Ascending aorta (tissue), 2 donors: ENCODE data around the gene COX10. TPM values are rescaled to one million over a fixed set of nuclear protein-coding genes. Genes with fewer than 3 reads are reported as not detected.

Source experiments
- DNase-seq, 2 donors: peaks; one replicate each; pipeline ENCODE4 v3.0.0-alpha.2; 2019; ENCODE audit warnings: low spot score in 2 of 2
- H3K27ac ChIP-seq, 2 donors: fragments of 200-600 bp; sonication (generic); one replicate each; pipeline ENCODE4 v1.5.1; 2016 to 2017; ENCODE audit warnings: mild to moderate bottlenecking in 1 of 2
- H3K27me3 ChIP-seq: fragments of 200-600 bp; sonication (generic); one replicate; pipeline ENCODE4 v1.5.1; 2017
- H3K36me3 ChIP-seq, 2 donors: fragments of 200-600 bp; sonication (generic); one replicate each; pipeline ENCODE4 v1.5.1; 2016
- H3K4me1 ChIP-seq, 2 donors: fragments of 200-600 bp; sonication (generic); one replicate each; pipeline ENCODE4 v1.5.1; 2016 to 2017; ENCODE audit warnings: mild to moderate bottlenecking in 1 of 2
- H3K4me3 ChIP-seq, 2 donors: fragments of 200-600 bp; sonication (generic); one replicate each; pipeline ENCODE4 v1.5.1; 2016 to 2017; ENCODE audit warnings: mild to moderate bottlenecking in 1 of 2
- H3K9me3 ChIP-seq, 2 donors: fragments of 200-600 bp; sonication (generic); one replicate each; pipeline ENCODE4 v1.5.1; 2016
- intact Hi-C: fragments of 100-400 bp; cut with DNase I; formaldehyde crosslinking; loops from one replicate; pipeline ENCODE4 v1.15.1; 2023
- total RNA-seq: library from RNA; depleted of rRNA; stranded (reverse); fragments of >200 nt; gene quantifications from one replicate; pipeline ENCODE4 v1.1.0, GENCODE V29; 2016
- TF ChIP-seq, protein P1 (sequence below), 3 experiments: fragments of 200-600 bp in 2 of 3; fragments of 450-650 bp in 1 of 3; sonication (generic) in 2 of 3; IDR thresholded peaks; one replicate each; pipeline ENCODE4 v1.5.1; 2016 to 2019; ENCODE audit warnings: antibody characterized with exemption in 3 of 3, mild to moderate bottlenecking in 1 of 3, moderate library complexity in 1 of 3

The COX10 gene
- total RNA-seq, 1 donor from 2014 or later: 6.4 TPM

DNA sequence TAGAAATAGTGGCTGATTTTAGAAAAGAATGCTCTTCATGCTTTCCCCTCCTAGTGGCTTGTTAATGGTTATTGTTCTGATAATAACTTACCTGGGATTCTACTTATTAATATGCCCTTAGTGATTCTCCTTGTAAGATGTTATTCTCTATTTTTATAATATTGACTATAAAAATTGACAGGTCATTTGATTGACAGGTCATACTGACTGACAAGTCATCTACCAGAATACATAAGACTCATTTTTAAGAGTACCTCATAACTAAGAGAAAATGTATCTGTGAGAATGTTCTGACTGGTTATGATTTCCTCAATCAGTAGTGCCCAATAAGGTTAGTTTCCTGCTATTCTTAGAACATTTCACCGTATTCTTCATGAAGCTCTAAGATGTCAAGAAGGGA, 8.6 kb upstream of the COX10 start:
- peaks cover 7 to 9% of the 10 kb centered on the region in 2 donors for H3K4me1 ChIP-seq
- H3K9me3 ChIP-seq: no peaks in the 10 kb centered on the region
- H3K36me3 ChIP-seq: no peaks in the 10 kb centered on the region
- no peak overlapping the region for H3K27ac ChIP-seq
- TF ChIP-seq, protein P1, sequence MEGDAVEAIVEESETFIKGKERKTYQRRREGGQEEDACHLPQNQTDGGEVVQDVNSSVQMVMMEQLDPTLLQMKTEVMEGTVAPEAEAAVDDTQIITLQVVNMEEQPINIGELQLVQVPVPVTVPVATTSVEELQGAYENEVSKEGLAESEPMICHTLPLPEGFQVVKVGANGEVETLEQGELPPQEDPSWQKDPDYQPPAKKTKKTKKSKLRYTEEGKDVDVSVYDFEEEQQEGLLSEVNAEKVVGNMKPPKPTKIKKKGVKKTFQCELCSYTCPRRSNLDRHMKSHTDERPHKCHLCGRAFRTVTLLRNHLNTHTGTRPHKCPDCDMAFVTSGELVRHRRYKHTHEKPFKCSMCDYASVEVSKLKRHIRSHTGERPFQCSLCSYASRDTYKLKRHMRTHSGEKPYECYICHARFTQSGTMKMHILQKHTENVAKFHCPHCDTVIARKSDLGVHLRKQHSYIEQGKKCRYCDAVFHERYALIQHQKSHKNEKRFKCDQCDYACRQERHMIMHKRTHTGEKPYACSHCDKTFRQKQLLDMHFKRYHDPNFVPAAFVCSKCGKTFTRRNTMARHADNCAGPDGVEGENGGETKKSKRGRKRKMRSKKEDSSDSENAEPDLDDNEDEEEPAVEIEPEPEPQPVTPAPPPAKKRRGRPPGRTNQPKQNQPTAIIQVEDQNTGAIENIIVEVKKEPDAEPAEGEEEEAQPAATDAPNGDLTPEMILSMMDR (IDR thresholded peaks at IDR 0.05): no peak
- H3K27me3 ChIP-seq: no peaks in the 10 kb centered on the region
- DNase-seq: no peak
- intact Hi-C loops: loop anchor here (10.0 kb wide), 4 partner anchors 46 to 1046 kb away; partner anchors contain the start of genes ELAC2 and HS3ST3B1
- H3K4me3 ChIP-seq: no peak overlapping the region

DNA sequence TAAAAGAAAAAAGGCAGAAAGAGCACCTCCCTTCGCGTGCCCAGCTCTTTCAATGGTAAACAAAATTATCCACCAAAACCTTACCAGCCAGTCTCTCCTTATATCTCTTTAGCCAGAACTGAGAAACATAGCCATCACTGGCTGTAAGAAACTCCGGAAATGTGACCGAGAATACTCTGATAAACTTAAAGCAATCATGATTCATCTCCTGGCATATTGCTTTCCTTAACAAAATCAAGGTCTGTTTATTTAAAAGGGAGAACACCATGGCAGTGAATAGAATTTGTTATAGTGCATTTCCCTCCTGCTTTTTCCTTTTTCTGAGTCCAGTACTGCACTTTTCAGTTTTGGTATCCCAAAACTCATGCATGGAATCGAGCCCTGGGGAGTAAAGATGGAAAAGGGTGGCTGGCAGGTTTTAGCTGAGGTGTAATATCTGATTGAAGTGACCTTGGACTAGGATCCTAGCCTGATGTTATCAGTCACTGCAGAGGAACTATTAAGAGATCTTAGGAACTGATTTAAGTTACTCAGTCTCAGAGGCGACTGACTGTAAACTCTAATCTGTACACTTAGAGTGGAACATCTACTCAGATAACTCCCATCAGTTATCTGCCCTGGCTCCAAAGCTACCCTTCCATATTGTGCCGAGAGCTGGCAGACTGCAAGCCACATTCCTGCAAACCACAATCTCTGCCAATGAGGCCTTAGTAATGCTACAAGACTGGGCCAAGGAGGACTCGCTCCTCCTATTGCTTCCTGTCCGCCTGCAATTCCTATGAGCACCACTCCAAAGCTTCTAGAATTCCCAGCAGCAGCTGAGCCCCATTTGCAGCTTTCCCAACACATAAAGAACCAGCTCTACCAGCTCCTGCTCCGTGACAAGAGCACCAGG, 7.4 kb upstream of the COX10 start:
- H3K27ac ChIP-seq: peak overlapping the region; percentile 73 to 84
- TF ChIP-seq, protein P1 (IDR thresholded peaks at IDR 0.05): no peak
- DNase-seq: peak in 1 of 2 donors; percentile 73

DNA sequence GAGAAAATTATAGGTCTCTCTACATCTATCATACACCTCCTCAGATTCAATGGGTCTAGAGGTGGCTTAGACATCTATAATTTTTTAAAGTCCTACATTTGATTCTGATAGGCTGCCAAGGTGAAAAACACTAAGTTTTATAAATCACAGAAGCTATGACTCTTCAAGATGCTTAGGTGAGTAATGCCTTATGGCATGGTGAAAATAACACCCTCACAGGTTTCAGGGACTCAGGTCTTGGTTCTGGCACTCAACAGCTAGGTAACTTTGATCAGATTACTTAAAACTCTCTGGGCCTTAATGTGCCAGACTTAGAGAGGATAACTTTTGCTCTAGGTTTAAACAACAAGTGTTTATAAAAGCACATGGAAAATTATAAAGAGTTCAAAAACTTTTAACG, 2.0 kb upstream of the COX10 start:
- DNase-seq: no peak
- intact Hi-C loops: loop anchor here (10.0 kb wide), 4 partner anchors 53 to 1053 kb away; partner anchors contain the start of genes ELAC2 and HS3ST3B1
- TF ChIP-seq, protein P1 (IDR thresholded peaks at IDR 0.05): no peak
- Histone ChIP-seq H3K36me3 (peaks cover 0 to 3% of the 10 kb centered on the region in 2 donors), H3K27ac (no peak overlapping the region), H3K27me3 (no peaks in the 10 kb centered on the region), H3K4me1 (peaks cover 7 to 21% of the 10 kb centered on the region in 2 donors), H3K9me3 (no peaks in the 10 kb centered on the region), H3K4me3 (no peak overlapping the region)

More for the DNA sequence above, 7.4 kb upstream of the COX10 start:
- Histone ChIP-seq H3K27me3 (no peaks in the 10 kb centered on the region), H3K36me3 (peaks cover 0 to 3% of the 10 kb centered on the region in 2 donors), H3K9me3 (no peaks in the 10 kb centered on the region), H3K4me3 (peak overlapping the region in 1 of 2 donors; percentile 7), H3K4me1 (peaks cover 7 to 9% of the 10 kb centered on the region in 2 donors)
- intact Hi-C loops: loop anchor here (10.0 kb wide), 4 partner anchors 47 to 1047 kb away; partner anchors contain the start of genes ELAC2 and HS3ST3B1

DNA sequence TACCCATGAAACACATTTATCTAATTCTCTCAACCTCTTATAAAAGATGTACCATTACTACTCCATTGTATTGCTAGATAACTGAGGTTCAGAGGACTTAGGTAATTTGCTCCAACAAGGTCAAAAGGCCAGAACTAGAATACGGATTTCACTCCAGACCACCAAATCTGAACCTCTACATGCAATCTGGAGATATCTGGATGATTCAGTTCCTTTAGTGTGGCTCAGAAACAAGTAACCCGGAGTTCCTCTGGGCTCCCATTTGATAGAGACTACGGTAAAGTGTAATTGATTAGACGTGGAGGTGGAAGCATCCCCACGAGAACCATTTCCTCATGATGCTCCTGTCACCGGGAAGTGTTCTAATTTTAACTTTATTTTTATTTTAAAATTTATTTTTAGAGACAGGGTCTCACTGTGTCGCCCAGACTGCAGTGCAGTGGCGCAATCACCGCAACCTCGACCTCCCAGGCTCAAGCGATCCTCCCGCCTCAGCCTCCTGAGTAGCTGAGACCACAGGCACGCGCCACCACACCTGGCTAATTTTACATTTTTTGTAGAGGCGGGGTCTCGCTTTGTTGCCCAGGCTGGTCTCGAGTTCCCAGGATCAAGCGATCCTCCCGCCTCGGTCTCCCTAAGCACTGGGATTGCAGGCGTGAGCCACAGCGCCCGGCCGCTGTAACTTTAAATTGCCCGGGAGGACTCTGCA, 608 bp upstream of the COX10 start:
- peak overlapping the region; percentile 90 to 92 for H3K4me3 ChIP-seq
- intact Hi-C loops: loop anchor here (10.0 kb wide), 4 partner anchors 54 to 1054 kb away; partner anchors contain the start of genes ELAC2 and HS3ST3B1
- no peaks in the 10 kb centered on the region for H3K9me3 ChIP-seq
- H3K27ac ChIP-seq: peak overlapping the region in 1 of 2 donors; percentile 71
- H3K4me1 ChIP-seq: peaks cover 0 to 15% of the 10 kb centered on the region in 2 donors
- H3K36me3 ChIP-seq: peaks cover 0 to 3% of the 10 kb centered on the region in 2 donors
- no peaks in the 10 kb centered on the region for H3K27me3 ChIP-seq
- TF ChIP-seq, protein P1 (IDR thresholded peaks at IDR 0.05): no peak
- DNase-seq: no peak

DNA sequence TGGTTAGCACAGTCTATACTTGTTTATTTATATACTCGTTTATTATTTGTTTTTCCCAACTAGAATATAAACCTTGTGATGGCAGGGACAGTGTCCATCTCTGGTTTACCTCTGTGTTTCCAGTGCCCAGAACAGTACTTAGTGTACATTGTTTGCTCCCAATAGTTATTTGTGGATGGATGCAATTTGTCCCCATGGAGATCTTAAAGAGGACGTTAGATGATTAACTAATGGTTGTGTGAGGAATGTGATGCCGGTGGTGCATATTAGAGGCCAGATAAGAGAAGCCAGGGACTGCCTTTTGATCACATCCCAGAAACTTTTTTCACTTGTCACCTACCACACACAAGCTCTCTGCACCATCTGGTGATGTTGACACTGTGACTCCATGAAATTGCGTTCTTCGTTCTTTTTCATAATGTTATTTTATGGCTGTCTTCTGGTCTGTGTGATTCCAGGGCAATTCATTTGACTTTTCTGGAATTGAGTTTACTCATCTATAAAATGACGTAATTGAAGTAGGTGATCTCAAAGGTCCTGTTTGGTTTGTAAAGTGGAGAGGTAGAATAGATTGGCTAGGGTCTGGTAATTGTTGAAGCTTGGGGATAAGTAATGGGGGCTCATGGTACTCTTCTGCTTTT, 1.2 kb downstream of the COX10 start:
- H3K36me3 ChIP-seq: peaks cover 0 to 10% of the 10 kb centered on the region in 2 donors
- H3K27ac ChIP-seq: no peak overlapping the region
- intact Hi-C loops: no loop called here
- TF ChIP-seq, protein P1 (IDR thresholded peaks at IDR 0.05): no peak
- no peaks in the 10 kb centered on the region for H3K9me3 ChIP-seq
- H3K27me3 ChIP-seq: no peaks in the 10 kb centered on the region
- H3K4me1 ChIP-seq: peaks cover 0 to 15% of the 10 kb centered on the region in 2 donors
- DNase-seq: no peak
- peak overlapping the region; percentile 90 to 92 for H3K4me3 ChIP-seq
